Myocyte (in vitro differentiated cells): Measurements from ENCODE around the gene LRR1. TPM values are rescaled to one million over a fixed set of nuclear protein-coding genes. Genes with fewer than 3 reads are reported as not detected.
"Not testable (repeated sequence)": the region's sequence is repeated elsewhere in the genome, so short reads cannot be mapped to it uniquely, and the experiment has no call there.

Experiments used
- DNase-seq: peaks from one replicate; pipeline ENCODE4 v3.0.0-alpha.2; 2012; ENCODE audit warnings: low read depth
- polyA plus RNA-seq: library from polyadenylated mRNA; unstranded; fragments of >200 nt; gene quantifications from one replicate; pipeline ENCODE4 v1.2.1, GENCODE V29; 2012; ENCODE audit warnings: missing spikeins
- total RNA-seq: library from RNA; depleted of rRNA; stranded (reverse); fragments of >200 nt; gene quantifications from 2 replicates; pipeline ENCODE4 v1.2.3, GENCODE V29; 2014

Gene LRR1
- 6.6 and 9.1 TPM in 2 replicates for total RNA-seq
- polyA plus RNA-seq = 6.5 TPM

DNA sequence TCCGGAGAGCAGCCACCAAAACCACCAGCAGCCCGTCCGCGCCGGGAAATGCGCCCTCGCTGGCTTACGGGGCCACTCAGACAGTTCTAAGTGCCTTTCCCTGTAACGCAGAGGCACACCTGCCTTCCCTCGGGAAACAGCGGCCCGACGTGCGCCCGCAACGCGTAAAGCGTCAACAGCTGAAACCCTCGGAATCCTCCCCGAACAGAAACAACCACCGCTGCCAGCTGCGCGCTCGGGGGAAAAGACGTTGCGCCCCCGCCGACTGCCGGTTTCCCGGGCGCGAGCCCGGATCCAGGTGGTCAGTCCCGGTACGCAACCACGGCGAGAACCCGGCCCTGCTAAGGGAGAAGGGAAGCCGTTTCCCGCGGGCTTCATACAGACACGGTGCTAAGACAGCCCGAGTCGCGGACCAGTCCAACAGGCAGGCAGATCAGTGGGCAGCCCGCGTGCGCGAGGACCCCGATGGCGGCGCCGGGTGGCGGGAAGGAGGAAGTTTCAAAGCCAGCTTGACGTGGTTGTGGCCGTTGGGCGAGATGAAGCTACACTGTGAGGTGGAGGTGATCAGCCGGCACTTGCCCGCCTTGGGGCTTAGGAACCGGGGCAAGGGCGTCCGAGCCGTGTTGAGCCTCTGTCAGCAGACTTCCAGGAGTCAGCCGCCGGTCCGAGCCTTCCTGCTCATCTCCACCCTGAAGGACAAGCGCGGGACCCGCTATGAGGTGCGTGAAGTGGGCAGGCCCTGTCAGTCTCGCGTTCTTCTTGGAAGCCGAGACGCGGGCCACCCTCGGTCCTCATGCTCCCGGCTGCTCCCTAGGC, at the start of gene LRR1:
TSS of gene LRR1 (plus strand) at position 456 of the 816 bp plus-strand sequence. CDS start at position 537, 81 bp downstream.
- peak; percentile 88 for DNase-seq

GRCh38 chr14:49549446-49549845, 49.3 kb upstream of the LRR1 start:
- DNase-seq = no peak

GRCh38 chr14:49549881-49550280, 48.9 kb upstream of the LRR1 start:
- DNase-seq = peak; percentile 39

- DNase-seq = peak; percentile 12
These were observed 48.2 kb upstream of the LRR1 start for GRCh38 chr14:49550286-49551184.

DNA sequence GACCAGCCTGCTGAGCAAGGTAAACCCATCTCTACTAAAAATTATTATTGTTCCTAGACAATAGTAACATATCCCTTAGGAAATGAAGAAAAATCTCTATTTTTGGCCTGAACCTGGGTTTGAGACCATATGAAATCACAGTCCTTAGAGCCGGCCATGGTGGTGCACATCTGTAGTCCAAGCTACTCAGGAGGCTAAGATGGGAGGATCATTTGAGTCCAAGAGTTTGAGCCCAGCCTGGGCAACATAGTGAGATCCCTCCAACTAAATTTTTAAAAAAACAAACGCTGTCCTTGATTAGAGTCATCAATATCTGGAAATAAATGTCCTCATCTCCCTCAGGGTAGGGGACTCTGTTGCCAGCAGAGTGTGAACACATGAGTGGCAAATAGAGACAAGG, 47.2 kb upstream of the LRR1 start:
- DNase-seq = no peak

DNA sequence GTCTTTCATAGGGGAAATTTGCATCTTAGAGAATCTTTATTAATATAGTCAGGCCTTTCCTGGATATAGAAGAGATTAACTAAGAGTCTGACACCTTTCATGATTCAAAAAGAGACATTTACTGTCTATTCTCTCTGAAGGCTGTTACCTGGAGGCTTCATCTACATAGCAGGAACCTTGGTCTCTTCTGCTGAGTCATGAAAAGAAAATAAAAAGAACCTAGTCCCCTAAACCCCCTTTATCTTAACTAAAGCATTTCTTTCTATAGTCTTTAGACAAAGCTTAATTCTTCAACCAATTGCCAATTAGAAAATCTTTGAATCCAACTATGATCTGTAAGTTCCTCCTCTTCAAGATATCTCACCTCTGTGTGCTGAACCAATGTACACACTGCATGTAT, 45.6 kb upstream of the LRR1 start:
- DNase-seq = no peak

DNA sequence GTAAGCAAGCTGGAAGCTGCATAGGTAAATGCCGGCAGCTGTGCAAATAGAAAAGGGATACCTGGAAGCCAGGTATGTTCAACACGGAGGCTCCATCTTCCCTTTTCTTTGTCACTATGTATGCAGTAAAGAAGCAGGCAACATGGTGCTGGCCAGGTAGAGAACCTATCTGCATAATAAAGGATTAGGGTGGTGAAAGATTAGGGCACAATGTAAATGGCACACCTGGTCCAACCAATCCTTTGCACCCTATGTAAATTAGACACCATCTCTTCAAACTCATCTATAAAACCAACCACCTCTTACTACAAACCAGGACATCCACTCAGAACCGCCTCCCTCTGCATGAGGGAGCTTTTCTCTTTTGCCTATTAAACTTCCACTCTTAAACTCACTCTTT, 44.8 kb upstream of the LRR1 start:
- DNase-seq = no peak

- DNase-seq = no peak
These were observed 38.6 kb upstream of the LRR1 start for GRCh38 chr14:49559979-49560768.

GRCh38 chr14:49566714-49567113, 32.0 kb upstream of the LRR1 start:
- no peak for DNase-seq

GRCh38 chr14:49569281-49569680, 29.5 kb upstream of the LRR1 start:
- no peak for DNase-seq

DNA sequence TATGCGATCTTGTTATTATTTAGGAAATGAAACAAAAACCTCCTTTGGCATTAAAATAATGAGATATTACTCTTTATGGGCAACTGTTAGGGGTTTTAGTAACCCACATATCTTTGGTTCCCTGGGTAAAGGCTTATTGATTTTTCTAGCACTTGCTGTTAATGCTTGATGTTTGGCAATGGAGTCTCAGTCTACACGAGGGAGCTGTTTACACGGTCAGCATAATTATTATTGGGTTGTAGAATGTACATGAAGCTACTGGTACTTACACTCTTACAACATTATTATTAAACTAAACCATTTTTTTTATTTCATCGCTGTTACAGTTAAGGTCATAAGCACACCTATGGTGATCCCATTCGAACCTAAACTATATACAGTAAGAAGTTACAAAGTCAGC, 24.7 kb upstream of the LRR1 start:
- no peak for DNase-seq

DNA sequence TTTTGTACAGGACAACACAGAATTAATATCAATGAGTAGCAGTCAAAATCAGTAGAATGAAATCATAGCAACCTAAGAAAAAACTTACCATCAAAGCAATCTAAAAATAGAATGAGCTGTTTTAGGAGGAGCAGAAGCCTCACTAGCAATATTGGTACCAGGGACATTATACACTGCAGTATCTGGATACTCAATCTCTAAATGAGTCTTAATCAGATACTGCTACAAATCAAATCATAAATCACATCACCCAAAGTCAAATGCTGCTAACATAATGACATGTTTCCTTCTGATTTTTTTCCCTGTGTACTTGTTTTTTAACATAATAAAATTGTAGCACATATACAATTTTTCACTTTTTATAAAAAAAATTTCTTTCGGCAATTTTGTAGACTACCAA, 20.6 kb upstream of the LRR1 start:
- DNase-seq = no peak

DNA sequence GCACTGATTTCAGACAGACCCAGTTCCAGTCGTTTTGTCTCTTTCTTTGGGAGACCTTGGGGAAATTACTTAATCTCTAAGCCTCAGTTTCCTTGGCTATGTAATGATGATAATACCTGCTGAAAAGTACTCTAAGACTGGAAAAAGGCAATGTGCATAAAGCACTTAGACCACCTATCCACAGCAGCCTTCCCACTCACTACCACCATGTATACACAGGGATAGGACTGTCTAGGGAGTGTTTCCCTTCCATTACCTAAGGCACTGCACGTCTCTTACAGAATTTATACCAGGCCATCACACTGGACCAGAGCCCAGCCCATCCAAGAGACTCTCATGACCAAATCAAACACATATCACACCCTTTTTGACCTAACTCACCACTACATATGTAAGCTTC, 18.9 kb upstream of the LRR1 start:
- DNase-seq = no peak

- no peak for DNase-seq
These were observed 17.3 kb upstream of the LRR1 start for GRCh38 chr14:49581209-49582112.

DNA sequence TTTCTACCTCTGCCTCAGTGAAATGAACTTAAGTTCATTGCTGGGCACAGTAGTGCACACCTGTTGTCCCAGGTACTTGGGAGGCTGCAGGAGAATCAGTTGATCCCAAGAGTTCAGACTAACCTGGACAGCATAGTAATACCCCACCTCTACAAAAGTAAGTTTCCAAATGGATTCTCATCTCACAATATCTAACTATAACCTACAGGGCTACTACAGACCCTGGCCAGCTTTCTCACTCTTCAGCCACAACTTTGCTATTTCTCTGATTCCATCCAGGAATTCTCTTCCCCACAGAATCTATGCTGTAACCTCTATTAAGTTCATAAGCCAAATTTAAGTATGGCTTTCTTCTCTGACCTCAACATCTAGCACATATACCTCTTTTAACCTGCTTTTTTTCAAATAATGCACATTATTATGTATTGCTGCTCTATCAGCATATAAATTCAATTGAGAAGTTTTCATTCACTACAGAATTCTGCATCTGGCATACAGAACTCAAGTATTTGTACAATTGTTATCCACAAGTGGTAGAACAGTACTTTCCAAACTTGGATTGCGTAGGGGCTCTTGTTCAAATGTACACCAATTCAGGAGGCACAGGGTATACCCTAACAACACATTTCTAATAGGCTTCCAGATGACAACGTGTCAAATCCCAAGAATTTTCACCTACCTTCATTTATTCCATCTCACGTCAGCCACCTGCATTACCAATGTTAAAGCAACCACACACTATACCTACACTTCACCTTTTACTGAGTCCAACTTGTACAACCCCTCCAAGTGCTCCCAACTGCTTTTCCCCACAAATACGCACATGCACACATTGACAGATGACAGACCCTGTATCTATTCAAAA, 16.4 kb upstream of the LRR1 start:
- DNase-seq = no peak

- no peak for DNase-seq
These were observed 15.1 kb upstream of the LRR1 start for GRCh38 chr14:49583629-49584028.

- no peak for DNase-seq
These were observed 14.7 kb upstream of the LRR1 start for GRCh38 chr14:49584058-49584457.

DNA sequence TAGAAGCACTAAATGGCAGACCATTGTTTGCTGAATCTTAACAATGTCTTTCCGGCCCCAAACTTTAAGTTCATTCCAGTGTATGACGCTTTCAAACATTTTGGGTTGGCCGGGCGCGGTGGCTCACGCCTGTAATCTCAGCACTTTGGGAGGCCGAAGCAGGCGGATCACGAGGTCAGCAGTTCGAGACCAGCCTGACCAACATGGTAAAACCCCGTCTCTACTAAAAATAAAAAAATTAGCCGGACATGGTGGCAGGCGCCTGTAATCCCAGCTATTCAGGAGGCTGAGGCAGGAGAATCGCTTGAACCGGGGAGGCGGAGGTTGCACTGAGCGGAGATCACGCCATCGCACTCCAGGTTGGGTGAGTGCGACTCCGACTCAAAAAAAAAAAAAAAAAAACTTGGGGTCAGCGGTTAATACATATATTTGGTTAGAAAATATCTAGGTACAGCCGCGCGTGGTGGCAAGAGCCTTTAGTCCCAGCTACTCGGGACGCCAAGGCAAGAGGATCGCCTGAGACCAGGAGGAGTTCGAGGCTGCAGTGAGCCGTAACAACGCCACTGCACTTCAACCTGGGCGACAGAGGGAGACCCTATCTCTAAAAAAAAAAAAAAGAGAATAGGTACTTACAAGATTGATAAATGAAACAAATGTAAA, 13.6 kb upstream of the LRR1 start:
- not testable (repeated sequence) for DNase-seq
